ENCODE results near the gene UBE2E1. TPM values are rescaled to one million over a fixed set of nuclear protein-coding genes. Genes with fewer than 3 reads are reported as not detected.

Gene UBE2E1
- total and polyA plus RNA-seq, 4 donors, result 6.6 to 31.8 (median 25.4) TPM

DNA sequence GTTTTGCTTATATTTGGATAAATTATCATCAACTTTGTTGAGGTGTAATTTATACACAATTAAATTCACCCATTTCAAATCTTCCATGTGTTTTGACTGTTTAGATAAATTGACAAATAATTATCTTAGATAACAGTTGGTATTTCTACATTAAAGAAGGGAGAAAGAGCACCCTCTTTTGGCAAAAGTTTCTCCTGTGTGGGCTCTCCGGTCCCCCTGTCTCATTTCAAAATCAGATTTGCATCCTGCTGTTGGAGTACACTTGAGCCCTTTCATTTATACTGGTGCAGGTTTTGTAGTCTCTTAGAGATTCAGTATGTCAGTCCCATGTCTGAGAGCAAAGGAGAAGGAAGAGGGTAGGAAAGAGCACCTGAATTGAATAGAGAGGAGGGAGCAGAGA lies 61.6 kb downstream of the UBE2E1 start (continued):
- TF ChIP-seq RXRA (IDR thresholded peaks at IDR 0.05) (no peak), GABPA (IDR thresholded peaks at IDR 0.05 in 1 of 2, conservative IDR thresholded peaks at IDR 0.05 in 1 of 2) (no peak), FOXA1 (IDR thresholded peaks at IDR 0.05) (no peak)

GRCh38 chr3:23867838-23868237 lies 62.1 kb downstream of the UBE2E1 start:
- H3K27ac ChIP-seq (ENCODE audit: low read depth in 1 of 2, low read length in 2 of 2), result no peak overlapping the region
- H3K36me3 ChIP-seq (ENCODE audit: control insufficient read depth in 4 of 4, insufficient read depth in 3 of 4, low read depth in 1 of 4, low read length in 3 of 4), result no peaks in the 10 kb centered on the region
- H3K4me1 ChIP-seq (ENCODE audit: control insufficient read depth in 4 of 4, insufficient read depth in 4 of 4, low read length in 3 of 4), result peaks cover 0 to 16% (median 9%) of the 10 kb centered on the region in 4 donors
- no peaks in the 10 kb centered on the region for H3K9me3 ChIP-seq (ENCODE audit: control insufficient read depth in 4 of 4, low read length in 3 of 4)
- no peaks in the 10 kb centered on the region for H3K27me3 ChIP-seq (ENCODE audit: control insufficient read depth in 4 of 4, insufficient read depth in 4 of 4, low read length in 3 of 4)
- WGBS, result 82% methylated on average over 1 of the region's 1 CpG
- no peak overlapping the region for H3K9ac ChIP-seq (ENCODE audit: low read depth in 1 of 2, low read length in 2 of 2)
- TF ChIP-seq RAD21 (IDR thresholded peaks at IDR 0.05), result no peak
- TF ChIP-seq TAF1 (conservative IDR thresholded peaks at IDR 0.05), result no peak
- TF ChIP-seq, protein P1, sequence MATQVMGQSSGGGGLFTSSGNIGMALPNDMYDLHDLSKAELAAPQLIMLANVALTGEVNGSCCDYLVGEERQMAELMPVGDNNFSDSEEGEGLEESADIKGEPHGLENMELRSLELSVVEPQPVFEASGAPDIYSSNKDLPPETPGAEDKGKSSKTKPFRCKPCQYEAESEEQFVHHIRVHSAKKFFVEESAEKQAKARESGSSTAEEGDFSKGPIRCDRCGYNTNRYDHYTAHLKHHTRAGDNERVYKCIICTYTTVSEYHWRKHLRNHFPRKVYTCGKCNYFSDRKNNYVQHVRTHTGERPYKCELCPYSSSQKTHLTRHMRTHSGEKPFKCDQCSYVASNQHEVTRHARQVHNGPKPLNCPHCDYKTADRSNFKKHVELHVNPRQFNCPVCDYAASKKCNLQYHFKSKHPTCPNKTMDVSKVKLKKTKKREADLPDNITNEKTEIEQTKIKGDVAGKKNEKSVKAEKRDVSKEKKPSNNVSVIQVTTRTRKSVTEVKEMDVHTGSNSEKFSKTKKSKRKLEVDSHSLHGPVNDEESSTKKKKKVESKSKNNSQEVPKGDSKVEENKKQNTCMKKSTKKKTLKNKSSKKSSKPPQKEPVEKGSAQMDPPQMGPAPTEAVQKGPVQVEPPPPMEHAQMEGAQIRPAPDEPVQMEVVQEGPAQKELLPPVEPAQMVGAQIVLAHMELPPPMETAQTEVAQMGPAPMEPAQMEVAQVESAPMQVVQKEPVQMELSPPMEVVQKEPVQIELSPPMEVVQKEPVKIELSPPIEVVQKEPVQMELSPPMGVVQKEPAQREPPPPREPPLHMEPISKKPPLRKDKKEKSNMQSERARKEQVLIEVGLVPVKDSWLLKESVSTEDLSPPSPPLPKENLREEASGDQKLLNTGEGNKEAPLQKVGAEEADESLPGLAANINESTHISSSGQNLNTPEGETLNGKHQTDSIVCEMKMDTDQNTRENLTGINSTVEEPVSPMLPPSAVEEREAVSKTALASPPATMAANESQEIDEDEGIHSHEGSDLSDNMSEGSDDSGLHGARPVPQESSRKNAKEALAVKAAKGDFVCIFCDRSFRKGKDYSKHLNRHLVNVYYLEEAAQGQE (IDR thresholded peaks at IDR 0.05), result no peak
- TF ChIP-seq YY1 (IDR thresholded peaks at IDR 0.05), result no peak
- TF ChIP-seq ZBTB33 (IDR thresholded peaks at IDR 0.05), result no peak
- TF ChIP-seq RXRA (IDR thresholded peaks at IDR 0.05), result no peak
- TF ChIP-seq NR2F2 (IDR thresholded peaks at IDR 0.05), result no peak
- TF ChIP-seq HNF4A (conservative IDR thresholded peaks at IDR 0.05), result no peak
- TF ChIP-seq, protein P2, sequence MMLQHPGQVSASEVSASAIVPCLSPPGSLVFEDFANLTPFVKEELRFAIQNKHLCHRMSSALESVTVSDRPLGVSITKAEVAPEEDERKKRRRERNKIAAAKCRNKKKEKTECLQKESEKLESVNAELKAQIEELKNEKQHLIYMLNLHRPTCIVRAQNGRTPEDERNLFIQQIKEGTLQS (IDR thresholded peaks at IDR 0.05), result no peak
- no peak for TF ChIP-seq FOXA2 (IDR thresholded peaks at IDR 0.05)
- no peak for TF ChIP-seq EGR1 (IDR thresholded peaks at IDR 0.05; ENCODE audit: low read depth in 2 of 2)
- TF ChIP-seq, protein P3, sequence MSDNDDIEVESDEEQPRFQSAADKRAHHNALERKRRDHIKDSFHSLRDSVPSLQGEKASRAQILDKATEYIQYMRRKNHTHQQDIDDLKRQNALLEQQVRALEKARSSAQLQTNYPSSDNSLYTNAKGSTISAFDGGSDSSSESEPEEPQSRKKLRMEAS (IDR thresholded peaks at IDR 0.05), result no peak
- TF ChIP-seq SP1 (IDR thresholded peaks at IDR 0.05), result no peak
- no peak for TF ChIP-seq HNF4G (IDR thresholded peaks at IDR 0.05)
- no peak for TF ChIP-seq JUND (IDR thresholded peaks at IDR 0.05)
- no peak for TF ChIP-seq CTCF (IDR thresholded peaks at IDR 0.05; ENCODE audit: low read depth, low read length, missing input control)
- no peak overlapping the region for H3K4me3 ChIP-seq (ENCODE audit: low read depth in 1 of 3, low read length in 3 of 3)
- no peak for DNase-seq (ENCODE audit: low spot score)

Data from liver (tissue), 9 donors.